Measurements from ENCODE around the gene ETV2.
"Not testable (repeated sequence)": the region's sequence is repeated elsewhere in the genome, so short reads cannot be mapped to it uniquely, and the experiment has no call there.

GRCh38 chr19:35595026-35595425, 46.5 kb upstream of the ETV2 start:
- TF ChIP-seq, protein P1, sequence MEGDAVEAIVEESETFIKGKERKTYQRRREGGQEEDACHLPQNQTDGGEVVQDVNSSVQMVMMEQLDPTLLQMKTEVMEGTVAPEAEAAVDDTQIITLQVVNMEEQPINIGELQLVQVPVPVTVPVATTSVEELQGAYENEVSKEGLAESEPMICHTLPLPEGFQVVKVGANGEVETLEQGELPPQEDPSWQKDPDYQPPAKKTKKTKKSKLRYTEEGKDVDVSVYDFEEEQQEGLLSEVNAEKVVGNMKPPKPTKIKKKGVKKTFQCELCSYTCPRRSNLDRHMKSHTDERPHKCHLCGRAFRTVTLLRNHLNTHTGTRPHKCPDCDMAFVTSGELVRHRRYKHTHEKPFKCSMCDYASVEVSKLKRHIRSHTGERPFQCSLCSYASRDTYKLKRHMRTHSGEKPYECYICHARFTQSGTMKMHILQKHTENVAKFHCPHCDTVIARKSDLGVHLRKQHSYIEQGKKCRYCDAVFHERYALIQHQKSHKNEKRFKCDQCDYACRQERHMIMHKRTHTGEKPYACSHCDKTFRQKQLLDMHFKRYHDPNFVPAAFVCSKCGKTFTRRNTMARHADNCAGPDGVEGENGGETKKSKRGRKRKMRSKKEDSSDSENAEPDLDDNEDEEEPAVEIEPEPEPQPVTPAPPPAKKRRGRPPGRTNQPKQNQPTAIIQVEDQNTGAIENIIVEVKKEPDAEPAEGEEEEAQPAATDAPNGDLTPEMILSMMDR (conservative IDR thresholded peaks at IDR 0.05; ENCODE audit: low read depth, low read length) = not testable (repeated sequence)
- TF ChIP-seq POLR2A (IDR thresholded peaks at IDR 0.05; ENCODE audit: low read depth, low read length); MXI1 (IDR thresholded peaks at IDR 0.05; ENCODE audit: borderline replicate concordance, low read depth, low read length): not testable (repeated sequence)
